Retinal pigment epithelial cell (primary cell): Measurements from ENCODE around the gene RYR2.
"Not testable (repeated sequence)": the region's sequence is repeated elsewhere in the genome, so short reads cannot be mapped to it uniquely, and the experiment has no call there.

ENCODE experiments used
- DNase-seq: peaks from one replicate; pipeline ENCODE4 v3.0.0-alpha.2; 2010; ENCODE audit warnings: low read depth
- H3K4me3 ChIP-seq: 2 replicates; pipeline ENCODE4 v1.5.1; 2011; ENCODE audit warnings: mild to moderate bottlenecking, low read length, control low read depth, moderate library complexity
- CTCF ChIP-seq: conservative IDR thresholded peaks from 2 replicates; pipeline ENCODE4 v1.5.1; 2011; ENCODE audit warnings: low read depth, low read length, control low read depth, inconsistent platforms

RYR2 gene

DNA sequence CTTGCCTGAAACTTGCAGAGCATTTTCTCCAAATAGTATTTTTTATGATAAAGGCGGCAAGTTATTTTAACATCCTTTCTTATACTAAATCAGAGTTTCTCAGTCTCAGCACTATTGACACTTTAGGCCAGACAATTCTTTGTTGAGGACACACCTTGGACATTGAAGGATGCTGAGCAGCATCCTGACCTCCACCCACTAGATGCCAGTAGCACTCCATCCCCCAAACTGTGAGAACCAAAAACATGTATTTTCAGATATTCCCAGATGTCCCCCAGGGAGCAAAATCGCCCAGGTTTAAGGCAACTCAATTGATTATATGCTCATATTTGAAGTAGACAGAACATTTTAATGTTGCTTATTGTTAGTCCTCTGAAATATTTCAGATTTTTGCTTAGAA lies 549.4 kb downstream of the RYR2 start:
- TF ChIP-seq CTCF, result no peak
- H3K4me3 ChIP-seq, result no peak overlapping the region
- no peak for DNase-seq

- H3K4me3 ChIP-seq, DNase-seq: not testable (repeated sequence)
Measured at GRCh38 chr1:237603036-237603568, 561.1 kb downstream of the RYR2 start.

DNA sequence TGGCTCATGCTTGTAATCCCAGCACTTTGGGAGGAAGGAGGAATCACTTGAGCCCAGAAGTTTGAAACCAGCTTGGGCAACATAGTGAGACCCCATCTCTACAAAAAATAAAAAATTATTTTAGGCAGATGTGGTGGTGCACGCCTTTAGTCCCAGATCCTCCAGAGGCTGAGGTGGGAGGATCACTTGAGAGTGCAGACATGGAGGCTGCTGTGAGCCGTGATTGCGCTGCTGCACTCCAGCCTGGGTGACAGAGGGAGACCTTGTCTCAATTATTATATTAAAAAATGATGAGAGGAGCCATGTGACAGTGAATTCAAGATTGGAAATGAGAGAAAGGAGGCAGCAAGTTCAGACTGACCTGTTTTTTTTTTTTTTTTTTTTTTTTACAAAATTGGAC lies 566.4 kb downstream of the RYR2 start:
- DNase-seq, result no peak
- H3K4me3 ChIP-seq, result no peak overlapping the region
- TF ChIP-seq CTCF, result no peak

DNA sequence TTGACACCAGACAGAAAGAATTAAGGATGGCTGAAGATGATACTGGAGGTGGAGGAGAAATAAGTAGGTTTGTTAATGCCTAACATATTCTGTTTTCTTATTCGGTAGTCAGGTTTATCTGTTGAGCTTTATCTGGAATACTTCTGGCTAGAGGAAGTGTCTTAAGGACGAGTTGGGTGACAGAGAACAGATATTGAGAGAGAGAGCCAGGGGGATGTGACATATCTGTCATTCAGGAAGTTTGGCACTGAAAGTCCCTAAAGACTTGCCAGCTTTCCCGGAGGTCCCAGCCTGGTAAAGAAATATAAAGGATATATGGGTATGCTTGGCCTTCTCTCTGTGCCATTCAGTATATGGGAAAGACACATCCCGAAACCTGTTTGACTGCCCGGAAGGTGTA lies 568.2 kb downstream of the RYR2 start:
- H3K4me3 ChIP-seq, result no peak overlapping the region
- no peak for TF ChIP-seq CTCF
- no peak for DNase-seq

DNA sequence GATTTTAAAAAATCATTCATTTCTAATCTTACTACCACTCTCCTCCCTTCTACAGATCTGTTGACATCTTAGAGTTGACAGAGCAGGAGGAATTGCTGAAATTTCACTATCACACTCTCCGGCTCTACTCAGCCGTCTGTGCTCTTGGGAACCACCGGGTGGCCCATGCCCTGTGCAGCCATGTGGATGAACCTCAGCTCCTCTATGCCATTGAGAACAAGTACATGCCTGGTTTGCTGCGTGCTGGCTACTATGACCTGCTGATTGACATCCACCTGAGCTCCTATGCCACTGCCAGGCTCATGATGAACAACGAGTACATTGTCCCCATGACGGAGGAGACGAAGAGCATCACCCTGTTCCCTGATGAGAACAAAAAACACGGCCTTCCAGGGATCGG lies 572.0 kb downstream of the RYR2 start:
- H3K4me3 ChIP-seq, result no peak overlapping the region
- DNase-seq, result no peak
- no peak for TF ChIP-seq CTCF

DNA sequence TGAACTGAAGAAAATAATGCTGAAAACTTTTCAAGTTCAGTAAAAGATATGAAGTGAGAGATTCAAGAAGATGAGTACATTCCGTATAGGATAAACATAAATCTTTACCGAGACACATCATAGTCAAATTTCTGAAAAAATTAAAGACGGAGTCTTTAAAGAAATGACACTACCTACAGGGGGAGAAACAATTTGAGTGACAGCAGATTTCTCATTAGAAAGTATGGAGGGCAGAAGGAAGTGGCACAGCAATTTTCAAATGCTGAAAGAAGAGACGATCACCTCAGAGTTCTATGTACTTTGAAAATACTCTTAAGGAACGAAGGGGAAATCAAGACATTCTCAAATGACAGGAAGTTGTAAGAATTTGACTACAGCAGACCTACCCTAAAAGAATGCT lies 577.6 kb downstream of the RYR2 start:
- DNase-seq, result no peak
- TF ChIP-seq CTCF, result no peak
- H3K4me3 ChIP-seq, result no peak overlapping the region

GRCh38 chr1:237634922-237635321 lies 592.9 kb downstream of the RYR2 start:
- H3K4me3 ChIP-seq, result no peak overlapping the region
- DNase-seq, result no peak
- TF ChIP-seq CTCF, result no peak

DNA sequence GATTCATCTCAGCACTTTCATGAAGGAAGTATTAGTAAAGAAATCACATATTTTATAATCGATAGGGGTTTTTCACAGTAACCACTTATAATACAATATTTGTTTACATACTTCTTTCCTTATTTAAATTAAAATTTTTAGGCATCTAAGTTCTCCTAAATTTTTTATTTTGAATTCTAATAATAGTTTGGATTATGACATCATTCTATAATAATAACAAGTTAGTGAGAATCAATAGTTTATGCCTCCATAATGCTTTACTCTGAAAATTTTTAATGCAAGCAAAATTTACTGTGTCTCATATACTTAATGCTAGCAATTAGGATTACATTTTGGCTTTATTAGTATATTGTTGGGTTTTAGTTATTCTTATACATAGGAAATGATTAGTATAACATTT lies 596.6 kb downstream of the RYR2 start:
- DNase-seq, result no peak
- TF ChIP-seq CTCF, result no peak
- H3K4me3 ChIP-seq, result no peak overlapping the region
